ENCODE data around the gene PCYT1A.

DNA sequence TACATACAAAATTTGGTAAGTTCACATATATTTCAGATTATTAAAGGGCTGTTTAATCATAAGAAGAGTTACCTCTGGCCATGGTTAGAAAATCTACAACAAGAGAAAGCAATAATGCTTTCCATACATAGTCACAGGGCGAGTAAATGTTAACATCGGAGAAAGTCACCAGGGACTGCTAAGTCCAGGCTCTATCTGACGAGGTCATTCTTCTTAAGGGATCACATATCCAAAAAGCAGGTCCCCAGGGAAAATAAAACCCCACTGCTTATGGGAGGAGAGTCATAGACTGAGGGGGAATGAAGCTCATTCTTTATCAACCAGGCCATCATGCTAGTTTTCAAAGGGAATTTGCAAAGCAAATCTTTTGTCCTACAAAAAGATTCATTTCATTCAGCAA, 3.1 kb downstream of the PCYT1A start:
- TF ChIP-seq, protein P1, sequence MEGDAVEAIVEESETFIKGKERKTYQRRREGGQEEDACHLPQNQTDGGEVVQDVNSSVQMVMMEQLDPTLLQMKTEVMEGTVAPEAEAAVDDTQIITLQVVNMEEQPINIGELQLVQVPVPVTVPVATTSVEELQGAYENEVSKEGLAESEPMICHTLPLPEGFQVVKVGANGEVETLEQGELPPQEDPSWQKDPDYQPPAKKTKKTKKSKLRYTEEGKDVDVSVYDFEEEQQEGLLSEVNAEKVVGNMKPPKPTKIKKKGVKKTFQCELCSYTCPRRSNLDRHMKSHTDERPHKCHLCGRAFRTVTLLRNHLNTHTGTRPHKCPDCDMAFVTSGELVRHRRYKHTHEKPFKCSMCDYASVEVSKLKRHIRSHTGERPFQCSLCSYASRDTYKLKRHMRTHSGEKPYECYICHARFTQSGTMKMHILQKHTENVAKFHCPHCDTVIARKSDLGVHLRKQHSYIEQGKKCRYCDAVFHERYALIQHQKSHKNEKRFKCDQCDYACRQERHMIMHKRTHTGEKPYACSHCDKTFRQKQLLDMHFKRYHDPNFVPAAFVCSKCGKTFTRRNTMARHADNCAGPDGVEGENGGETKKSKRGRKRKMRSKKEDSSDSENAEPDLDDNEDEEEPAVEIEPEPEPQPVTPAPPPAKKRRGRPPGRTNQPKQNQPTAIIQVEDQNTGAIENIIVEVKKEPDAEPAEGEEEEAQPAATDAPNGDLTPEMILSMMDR (optimal IDR thresholded peaks at IDR 0.05 in 1 of 3, IDR thresholded peaks at IDR 0.05 in 1 of 3, conservative IDR thresholded peaks at IDR 0.05 in 1 of 3; ENCODE audit: extremely low read depth in 1 of 3, insufficient read depth in 2 of 3, low read length in 3 of 3), result no peak
- TF ChIP-seq EZH2 (IDR thresholded peaks at IDR 0.05; ENCODE audit: low read length), result no peak

Data from keratinocyte (primary cell).